ENCODE results near the gene PLEKHA7.
"Not testable (repeated sequence)": the region's sequence is repeated elsewhere in the genome, so short reads cannot be mapped to it uniquely, and the experiment has no call there.

Gene PLEKHA7

DNA sequence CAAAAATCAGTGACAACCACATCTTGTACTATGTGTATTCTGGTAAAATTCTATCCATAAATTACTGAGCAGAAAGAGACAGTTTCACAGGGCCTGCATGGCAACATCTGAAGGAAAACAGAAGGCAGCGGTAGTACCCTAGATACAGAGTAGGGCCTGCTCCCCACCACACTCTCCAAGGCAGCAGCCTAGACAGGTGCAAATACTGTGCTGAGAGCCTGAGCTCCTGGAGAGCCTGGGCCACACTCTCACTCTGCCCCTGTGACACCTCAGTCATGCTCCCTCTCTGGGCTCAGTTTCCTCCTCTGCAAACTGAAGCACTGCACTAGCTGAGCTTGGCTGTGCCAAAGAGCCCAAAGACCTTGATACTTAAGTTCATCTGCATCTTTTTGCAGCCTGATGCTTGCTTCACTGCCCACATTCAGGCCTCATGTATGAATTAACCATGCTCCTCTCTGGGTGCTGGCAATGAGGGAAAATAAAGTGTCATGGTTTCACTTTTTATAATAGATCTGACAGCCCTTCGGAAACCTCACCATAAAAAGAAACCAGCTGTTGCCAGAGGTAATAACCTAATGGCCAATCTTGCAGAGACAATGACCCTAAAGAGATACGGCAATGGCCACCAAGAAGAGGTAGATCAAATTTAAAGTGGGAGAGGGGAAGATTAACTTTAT lies 104.7 kb downstream of the PLEKHA7 start:
- DNase-seq (ENCODE audit: low spot score): no peak

DNA sequence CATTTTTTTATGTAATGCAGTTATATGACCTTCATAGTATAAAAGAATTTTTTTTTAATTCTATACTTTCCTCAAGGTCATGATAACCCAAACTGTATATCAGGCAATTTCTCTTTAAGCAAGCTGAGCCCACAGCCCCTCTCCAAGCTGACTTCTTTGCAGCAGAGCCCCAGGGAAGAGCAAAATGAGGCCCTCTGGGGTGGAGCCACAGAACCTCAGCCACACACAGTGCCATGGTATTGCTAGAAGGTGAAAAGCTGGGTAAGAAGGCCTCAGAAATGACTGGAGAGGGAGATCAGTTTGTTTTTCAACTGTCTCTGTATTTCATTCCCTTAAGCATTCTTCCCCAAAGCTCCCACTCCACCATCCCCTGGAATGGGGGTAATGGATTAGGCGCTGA lies 108.8 kb downstream of the PLEKHA7 start:
- no peak for DNase-seq (ENCODE audit: low spot score)

- not testable (repeated sequence) for DNase-seq (ENCODE audit: low spot score)
Measured at GRCh38 chr11:16904761-16905160, 109.5 kb downstream of the PLEKHA7 start.

GRCh38 chr11:16902781-16903378 lies 111.3 kb downstream of the PLEKHA7 start:
- no peak for DNase-seq (ENCODE audit: low spot score)

- no peak for DNase-seq (ENCODE audit: low spot score)
Measured at GRCh38 chr11:16902182-16902581, 112.0 kb downstream of the PLEKHA7 start.

GRCh38 chr11:16900491-16900890 lies 113.7 kb downstream of the PLEKHA7 start:
- no peak for DNase-seq (ENCODE audit: low spot score)

- no peak for DNase-seq (ENCODE audit: low spot score)
Measured at GRCh38 chr11:16899708-16900303, 114.4 kb downstream of the PLEKHA7 start.

- DNase-seq (ENCODE audit: low spot score): no peak
Measured at GRCh38 chr11:16898274-16898985, 115.8 kb downstream of the PLEKHA7 start.

GRCh38 chr11:16897470-16898061 lies 116.6 kb downstream of the PLEKHA7 start:
- DNase-seq (ENCODE audit: low spot score): no peak

DNA sequence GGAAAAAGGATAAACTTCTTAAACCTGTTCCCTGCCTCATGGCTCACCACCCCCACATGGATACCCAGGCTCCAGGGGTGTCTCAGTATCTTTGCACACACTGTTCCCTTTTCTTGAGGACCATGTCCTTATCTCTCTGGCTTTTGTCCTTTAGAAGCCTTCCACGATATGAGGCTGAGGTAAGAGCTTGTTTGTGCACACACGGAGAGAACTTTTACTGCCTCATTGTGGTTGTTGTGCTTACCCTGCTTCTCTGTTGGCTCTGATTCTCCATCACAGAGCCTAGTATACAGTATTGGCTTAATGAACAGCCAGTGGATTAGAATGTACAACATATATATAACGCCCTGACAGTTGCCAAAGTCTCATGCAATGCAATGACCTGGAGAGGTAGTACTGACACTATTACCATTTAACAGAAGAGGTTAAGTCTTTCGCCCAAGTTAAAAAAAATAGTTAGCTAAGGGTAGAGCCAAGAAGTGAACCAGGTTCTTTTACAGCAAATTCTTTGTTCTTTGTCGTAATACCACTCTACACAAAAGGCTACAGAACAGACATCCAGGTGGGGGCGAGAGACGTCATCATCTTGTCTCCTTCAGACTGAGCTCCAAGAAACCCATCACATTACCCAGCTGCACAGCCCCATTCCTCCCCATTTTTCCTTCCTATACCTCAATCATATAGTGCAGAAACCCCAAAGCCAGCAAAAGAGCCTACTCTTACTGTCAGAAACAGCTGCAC lies 117.3 kb downstream of the PLEKHA7 start:
- DNase-seq (ENCODE audit: low spot score): no peak

DNA sequence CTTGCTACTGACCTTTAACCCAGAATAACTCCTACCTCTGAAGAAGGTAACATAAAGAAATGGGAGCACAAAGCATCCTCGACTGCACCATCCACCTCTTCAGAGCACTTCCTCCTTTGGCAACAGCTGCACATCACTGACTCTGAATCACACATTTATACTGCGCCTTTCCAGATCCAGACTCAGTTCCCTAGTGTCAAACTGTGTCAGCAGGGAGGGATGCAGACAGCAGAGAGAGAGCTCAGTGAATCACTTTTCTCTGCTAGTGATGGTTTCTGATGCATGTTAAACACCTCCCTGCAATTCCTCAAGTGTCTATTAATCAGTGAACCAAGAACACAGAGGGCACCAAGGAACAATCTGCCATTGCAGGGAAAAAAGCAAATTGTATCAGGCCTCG lies 118.9 kb downstream of the PLEKHA7 start:
- DNase-seq (ENCODE audit: low spot score): no peak

DNA sequence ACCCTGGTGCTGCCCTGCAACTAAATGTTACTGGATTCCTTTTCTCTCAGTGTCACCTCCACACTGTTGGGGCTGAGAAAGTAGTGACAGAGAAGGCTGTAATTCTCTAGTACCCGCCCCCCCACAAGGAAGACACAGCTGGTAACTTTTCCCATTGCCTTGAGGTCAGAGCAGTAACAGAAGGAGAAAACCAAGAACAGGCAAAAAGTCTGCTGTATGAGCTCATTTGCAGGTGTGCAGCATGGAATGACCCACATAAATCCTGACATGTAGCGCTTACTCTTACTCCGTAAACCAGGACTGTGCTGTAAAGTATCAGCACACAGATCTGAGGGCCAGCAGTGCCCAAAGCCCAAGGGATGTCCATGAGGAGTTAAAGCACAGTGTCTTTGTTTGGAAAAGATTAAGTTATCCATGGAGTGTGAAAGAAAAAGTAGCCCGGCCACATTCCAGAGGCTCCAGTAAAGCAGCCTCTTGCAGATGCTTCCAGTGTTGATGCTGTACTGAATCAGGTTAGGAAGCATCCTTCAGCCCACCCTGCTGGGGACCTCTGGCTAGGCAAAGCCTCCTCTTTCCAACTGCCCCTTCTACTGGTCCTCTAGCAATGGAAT lies 120.7 kb downstream of the PLEKHA7 start:
- no peak for DNase-seq (ENCODE audit: low spot score)

GRCh38 chr11:16891964-16892363 lies 122.2 kb downstream of the PLEKHA7 start:
- DNase-seq (ENCODE audit: low spot score): no peak

DNA sequence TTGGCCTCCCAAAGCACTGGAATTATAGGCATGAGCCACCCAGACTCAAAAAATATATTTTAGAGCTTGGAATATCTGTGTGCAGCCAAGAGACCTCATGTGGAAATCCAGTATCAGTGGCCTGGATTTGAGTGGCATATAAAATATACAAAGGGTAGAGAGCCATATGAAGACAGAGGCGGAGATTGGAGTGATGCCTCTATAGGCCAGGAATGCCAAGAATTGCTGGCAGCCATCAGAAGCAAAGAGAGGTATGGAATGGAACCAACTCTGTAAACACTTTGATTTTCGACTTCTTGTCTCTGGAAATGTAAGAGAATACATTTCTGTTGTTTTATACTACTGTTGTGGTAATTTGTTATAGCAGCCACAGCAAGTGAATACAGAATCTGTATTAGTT lies 123.0 kb downstream of the PLEKHA7 start:
- DNase-seq (ENCODE audit: low spot score): no peak

DNA sequence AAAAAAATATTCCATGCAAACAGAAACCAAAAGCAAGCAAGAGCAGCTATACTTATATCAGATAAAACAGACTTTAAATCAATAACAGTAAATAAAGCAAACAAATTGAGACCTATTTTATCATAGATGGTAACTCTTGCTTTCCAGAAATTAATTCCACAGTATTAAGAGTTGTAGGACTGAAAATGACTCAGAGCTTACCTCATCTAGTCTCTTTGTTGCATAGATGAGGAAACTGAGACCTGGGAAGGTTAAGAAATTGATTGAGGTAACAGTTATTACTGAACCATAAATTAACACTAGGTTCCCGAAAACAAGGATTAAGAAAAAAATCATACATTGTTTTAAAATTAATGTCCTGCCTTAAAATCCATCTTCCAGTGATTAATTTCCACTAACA lies 123.8 kb downstream of the PLEKHA7 start:
- DNase-seq (ENCODE audit: low spot score): no peak

DNA sequence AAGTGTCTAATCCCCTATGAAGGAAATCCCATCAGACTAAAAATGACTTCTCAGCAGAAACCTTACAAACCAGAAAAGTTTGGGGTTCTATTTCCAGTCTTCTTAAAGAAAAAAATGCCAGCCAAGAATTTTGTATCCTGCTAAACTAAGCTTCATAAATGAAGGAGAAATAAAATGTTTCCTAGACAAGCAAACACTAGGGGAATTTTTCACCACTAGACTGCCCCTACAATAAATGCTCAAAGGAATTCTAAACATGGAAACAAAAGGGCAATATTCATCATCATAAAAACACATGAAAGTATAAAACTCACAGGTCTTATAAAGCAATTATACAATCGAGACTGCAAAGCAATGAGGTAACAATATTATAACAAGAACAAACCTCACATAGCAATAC lies 124.3 kb downstream of the PLEKHA7 start:
- no peak for DNase-seq (ENCODE audit: low spot score)

DNA sequence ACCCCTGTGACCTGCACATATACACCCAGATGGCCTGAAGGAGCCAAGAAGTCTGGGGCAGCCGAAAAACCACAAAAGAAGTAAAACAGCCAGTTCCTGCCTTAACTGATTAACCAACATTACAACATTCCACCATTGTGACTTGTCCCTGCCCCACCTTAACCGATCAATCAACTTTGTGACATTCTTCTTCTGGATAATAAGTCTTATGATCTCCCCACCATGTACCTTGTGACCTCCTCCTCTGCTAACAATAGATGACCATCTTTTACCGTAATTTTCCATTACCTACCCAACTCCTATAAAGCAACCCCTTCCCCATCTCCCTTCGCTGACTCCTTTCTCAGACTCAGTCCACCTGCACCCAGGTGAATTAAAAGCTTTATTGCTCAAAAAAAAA lies 125.2 kb downstream of the PLEKHA7 start:
- DNase-seq (ENCODE audit: low spot score): not testable (repeated sequence)

DNA sequence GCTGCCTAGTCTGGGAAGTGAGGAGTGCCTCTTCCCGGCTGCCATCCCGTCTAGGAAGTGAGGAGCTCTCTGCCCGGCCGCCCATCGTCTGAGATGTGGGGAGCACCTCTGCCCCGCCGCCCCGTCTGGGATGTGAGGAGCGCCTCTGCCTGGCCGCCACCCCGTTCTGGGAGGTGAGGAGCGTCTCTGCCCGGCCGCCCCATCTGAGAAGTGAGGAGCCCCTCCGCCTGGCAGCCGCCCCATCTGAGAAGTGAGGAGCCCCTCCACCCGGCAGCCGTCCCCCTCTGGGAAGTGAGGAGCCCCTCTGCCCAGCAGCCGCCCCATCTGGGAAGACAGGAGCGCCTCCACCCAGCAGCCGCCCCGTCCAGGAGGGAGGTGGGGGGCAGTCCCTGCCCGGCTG lies 126.3 kb downstream of the PLEKHA7 start:
- DNase-seq (ENCODE audit: low spot score): not testable (repeated sequence)

DNA sequence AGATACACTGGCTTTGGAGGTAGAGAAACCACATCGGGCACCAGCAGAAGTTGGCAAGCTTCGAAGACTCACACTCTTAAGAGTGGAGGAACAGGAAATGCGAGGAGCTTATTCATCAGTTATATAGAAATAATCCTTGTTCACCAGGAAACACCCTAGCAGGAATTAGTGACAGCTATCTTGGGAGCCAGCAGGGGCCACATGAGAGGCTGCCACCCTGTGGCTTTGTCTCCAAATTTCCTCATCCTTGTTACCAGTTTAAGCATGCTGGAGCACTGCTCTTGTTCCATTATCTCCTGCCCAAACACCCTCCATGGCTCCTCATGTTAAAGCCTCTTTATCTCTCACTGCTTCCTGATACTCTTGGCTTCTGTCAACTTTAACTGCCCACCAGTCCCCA lies 131.0 kb downstream of the PLEKHA7 start:
- DNase-seq (ENCODE audit: low spot score): no peak

- no peak for DNase-seq (ENCODE audit: low spot score)
Measured at GRCh38 chr11:16881766-16882165, 132.4 kb downstream of the PLEKHA7 start.

GRCh38 chr11:16881074-16881709 lies 133.0 kb downstream of the PLEKHA7 start:
- DNase-seq (ENCODE audit: low spot score): peak; percentile 61
